NCI-H524 (cell line): Measurements from ENCODE around the gene SERPINB5.

Experiments used
- DNase-seq, 2 experiments: peaks; one replicate each; lab custom pipeline; 2025; lab: John Stamatoyannopoulos, UW

SERPINB5 gene

GRCh38 chr18:63528863-63529492 lies 52.2 kb downstream of the SERPINB5 start:
- no peak for DNase-seq

GRCh38 chr18:63532471-63532870 lies 55.7 kb downstream of the SERPINB5 start:
- no peak for DNase-seq

- no peak for DNase-seq
Observed at GRCh38 chr18:63534615-63535014, 57.9 kb downstream of the SERPINB5 start.

GRCh38 chr18:63539904-63540510 lies 63.2 kb downstream of the SERPINB5 start:
- DNase-seq, result peak in 1 of 2 experiments; percentile 8

- no peak for DNase-seq
Observed at GRCh38 chr18:63542069-63542468, 65.3 kb downstream of the SERPINB5 start, which contains the start of gene SERPINB12. SERPINB12 (plus strand) TSS chr18:63542369; CDS start chr18:63556160, 13,791 bp downstream.

- DNase-seq, result no peak
Observed at GRCh38 chr18:63544017-63544416, 67.3 kb downstream of the SERPINB5 start.

- DNase-seq, result no peak
Observed at GRCh38 chr18:63545000-63545399, 68.2 kb downstream of the SERPINB5 start.

GRCh38 chr18:63550068-63550467 lies 73.3 kb downstream of the SERPINB5 start:
- DNase-seq, result no peak

- no peak for DNase-seq
Observed at GRCh38 chr18:63551769-63552168, 75.0 kb downstream of the SERPINB5 start.

GRCh38 chr18:63552581-63552980 lies 75.8 kb downstream of the SERPINB5 start:
- DNase-seq, result no peak

GRCh38 chr18:63553081-63553480 lies 76.3 kb downstream of the SERPINB5 start:
- DNase-seq, result no peak
